Epithelial cell of esophagus (primary cell): ENCODE measurements around the gene RPS14.

Source experiments
- DNase-seq: peaks from one replicate; pipeline ENCODE4 v3.0.0; 2010; ENCODE audit warnings: low read depth
- H3K4me3 ChIP-seq: 2 replicates; pipeline ENCODE4 v1.5.1; 2011; ENCODE audit warnings: mild to moderate bottlenecking, low read length, control low read depth
- CTCF ChIP-seq: IDR thresholded peaks from 2 replicates; pipeline ENCODE4 v1.5.1; 2011; ENCODE audit warnings: low read depth, mild to moderate bottlenecking, low read length, control low read depth, inconsistent platforms; ENCODE audit not compliant: insufficient read depth; ENCODE audit errors: missing control alignments

The RPS14 gene

GRCh38 chr5:150404121-150404520, 45.4 kb downstream of the RPS14 start:
- no peak for DNase-seq
- no peak for TF ChIP-seq CTCF
- no peak overlapping the region for H3K4me3 ChIP-seq

- H3K4me3 ChIP-seq = no peak overlapping the region
- no peak for TF ChIP-seq CTCF
- DNase-seq = no peak
Measured at GRCh38 chr5:150402901-150403342, 46.6 kb downstream of the RPS14 start.

GRCh38 chr5:150402229-150402773, 47.2 kb downstream of the RPS14 start:
- DNase-seq = no peak
- no peak overlapping the region for H3K4me3 ChIP-seq
- no peak for TF ChIP-seq CTCF

- TF ChIP-seq CTCF = no peak
- H3K4me3 ChIP-seq = no peak overlapping the region
- DNase-seq = no peak
Measured at GRCh38 chr5:150401376-150402228, 47.9 kb downstream of the RPS14 start.

- no peak overlapping the region for H3K4me3 ChIP-seq
- TF ChIP-seq CTCF = no peak
- no peak for DNase-seq
Measured at GRCh38 chr5:150401076-150401375, 48.5 kb downstream of the RPS14 start.

GRCh38 chr5:150400316-150401075, 49.0 kb downstream of the RPS14 start:
- TF ChIP-seq CTCF = no peak
- no peak overlapping the region for H3K4me3 ChIP-seq
- no peak for DNase-seq
